Measurements from ENCODE around the gene FAM24B. TPM values are rescaled to one million over a fixed set of nuclear protein-coding genes. Genes with fewer than 3 reads are reported as not detected.

FAM24B gene
- total and polyA plus RNA-seq, 7 experiments from 2014 or later, result 5.0 to 13.5 (median 10.4) TPM

GRCh38 chr10:122829454-122829853 is 49.9 kb downstream of the FAM24B start:
- intact Hi-C loops (cut with micrococcal nuclease), result no loop called here
- POLR2A ChIA-PET, result no interaction called here
- Histone ChIP-seq H3K36me3 (ENCODE audit: control insufficient read depth in 2 of 3, insufficient read depth in 3 of 3, low read length in 3 of 3) (peaks cover 0 to 4% (median 0%) of the 10 kb centered on the region in 3 experiments), H3K27ac (ENCODE audit: low read depth, low read length) (no peak overlapping the region), H3K4me1 (ENCODE audit: control insufficient read depth in 2 of 2, insufficient read depth in 2 of 2, low read length in 2 of 2) (no peaks in the 10 kb centered on the region), H3K9me3 (ENCODE audit: control insufficient read depth in 2 of 3, low read length in 3 of 3) (no peaks in the 10 kb centered on the region), H3K27me3 (ENCODE audit: control insufficient read depth in 2 of 2, insufficient read depth in 2 of 2, low read length in 2 of 2) (no peaks in the 10 kb centered on the region), H3K4me3 (ENCODE audit: low read length) (no peak overlapping the region)
- CTCF ChIA-PET, result no interaction called here
- Mint-ChIP-seq H3K27me3 (peaks cover 4 to 15% (median 7%) of the 10 kb centered on the region in 5 donors), H3K4me3 (no peak overlapping the region), H3K9me3 (peaks cover 0 to 3% (median 0%) of the 10 kb centered on the region in 11 donors), H3K4me1 (no peaks in the 10 kb centered on the region), H3K36me3 (peaks cover 7 to 27% (median 19%) of the 10 kb centered on the region in 5 donors), H3K27ac (no peak overlapping the region)
- DNase-seq (no peak), ATAC-seq (no peak)

DNA sequence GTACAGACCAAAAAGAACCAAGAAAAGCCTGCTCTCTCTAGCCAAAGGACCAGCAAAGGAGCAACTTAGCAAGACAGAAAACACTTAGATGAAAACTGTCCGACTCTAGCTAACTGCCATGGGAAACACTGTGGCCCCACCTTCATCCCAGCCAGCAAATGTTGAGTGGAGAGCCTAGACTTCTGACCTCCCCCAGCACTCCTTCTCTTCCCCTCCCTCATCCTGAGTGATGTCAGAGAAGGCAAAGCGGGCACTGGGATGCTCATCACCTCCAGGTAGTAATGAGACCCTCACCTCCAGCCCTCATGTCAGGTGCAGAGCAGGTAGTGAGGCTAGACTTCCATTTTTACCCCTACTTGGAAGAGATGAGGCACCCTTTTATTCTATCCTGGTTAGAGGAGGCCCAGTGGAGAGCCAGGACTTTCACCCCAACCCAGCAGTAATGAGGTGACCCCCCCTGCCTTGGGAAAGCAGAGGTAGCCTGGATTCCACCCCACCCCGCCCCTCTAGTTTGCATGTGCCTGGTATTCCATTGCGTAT is 50.6 kb downstream of the FAM24B start:
- no peak overlapping the region for H3K4me3 Mint-ChIP-seq
- no peak overlapping the region for H3K4me3 ChIP-seq (ENCODE audit: low read length)
- H3K36me3 Mint-ChIP-seq, result peaks cover 7 to 23% (median 18%) of the 10 kb centered on the region in 5 donors
- H3K27ac Mint-ChIP-seq, result no peak overlapping the region
- DNase-seq (no peak), ATAC-seq (no peak)
- peaks cover 10 to 21% (median 13%) of the 10 kb centered on the region in 5 donors for H3K27me3 Mint-ChIP-seq
- intact Hi-C loops (cut with micrococcal nuclease), result no loop called here
- POLR2A ChIA-PET, result no interaction called here
- peaks cover 0 to 3% (median 0%) of the 10 kb centered on the region in 11 donors for H3K9me3 Mint-ChIP-seq
- H3K9me3 ChIP-seq (ENCODE audit: control insufficient read depth in 2 of 3, low read length in 3 of 3), result no peaks in the 10 kb centered on the region
- CTCF ChIA-PET, result no interaction called here
- H3K36me3 ChIP-seq (ENCODE audit: control insufficient read depth in 2 of 3, insufficient read depth in 3 of 3, low read length in 3 of 3), result peaks cover 0 to 4% (median 0%) of the 10 kb centered on the region in 3 experiments
- H3K4me1 Mint-ChIP-seq, result no peaks in the 10 kb centered on the region
- no peak overlapping the region for H3K27ac ChIP-seq (ENCODE audit: low read depth, low read length)
- no peaks in the 10 kb centered on the region for H3K4me1 ChIP-seq (ENCODE audit: control insufficient read depth in 2 of 2, insufficient read depth in 2 of 2, low read length in 2 of 2)
- no peaks in the 10 kb centered on the region for H3K27me3 ChIP-seq (ENCODE audit: control insufficient read depth in 2 of 2, insufficient read depth in 2 of 2, low read length in 2 of 2)

DNA sequence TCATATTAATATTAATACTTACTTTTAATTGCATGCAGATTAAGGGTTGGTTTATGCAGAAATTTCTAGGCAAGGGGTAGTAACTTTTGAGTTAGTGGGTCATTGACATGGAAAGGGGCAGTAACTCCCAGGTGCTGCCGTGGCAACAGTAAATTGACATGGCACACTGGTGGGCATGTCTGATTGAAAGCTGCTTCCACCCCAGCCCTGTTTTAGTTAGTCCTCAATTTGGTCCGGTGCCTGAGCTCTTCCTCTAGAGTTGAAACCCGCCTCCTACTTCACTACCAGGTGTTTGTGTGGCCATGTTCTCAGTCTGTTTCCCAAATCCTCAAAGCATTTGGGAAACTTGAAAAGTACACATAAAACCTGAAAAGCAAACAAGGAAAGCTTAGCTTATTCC is 52.1 kb downstream of the FAM24B start:
- Histone ChIP-seq H3K27me3 (ENCODE audit: control insufficient read depth in 2 of 2, insufficient read depth in 2 of 2, low read length in 2 of 2) (no peaks in the 10 kb centered on the region), H3K9me3 (ENCODE audit: control insufficient read depth in 2 of 3, low read length in 3 of 3) (no peaks in the 10 kb centered on the region), H3K36me3 (ENCODE audit: control insufficient read depth in 2 of 3, insufficient read depth in 3 of 3, low read length in 3 of 3) (no peaks in the 10 kb centered on the region), H3K27ac (ENCODE audit: low read depth, low read length) (no peak overlapping the region), H3K4me3 (ENCODE audit: low read length) (no peak overlapping the region), H3K4me1 (ENCODE audit: control insufficient read depth in 2 of 2, insufficient read depth in 2 of 2, low read length in 2 of 2) (no peaks in the 10 kb centered on the region)
- ChIA-PET POLR2A (no interaction called here), CTCF (no interaction called here)
- H3K4me1 Mint-ChIP-seq, result no peaks in the 10 kb centered on the region
- H3K9me3 Mint-ChIP-seq, result peaks cover 0 to 3% (median 0%) of the 10 kb centered on the region in 11 donors
- ATAC-seq, result no peak
- H3K27ac Mint-ChIP-seq, result no peak overlapping the region
- H3K36me3 Mint-ChIP-seq, result peaks cover 4 to 18% (median 12%) of the 10 kb centered on the region in 5 donors
- intact Hi-C loops (cut with micrococcal nuclease), result no loop called here
- H3K4me3 Mint-ChIP-seq, result no peak overlapping the region
- DNase-seq, result no peak
- H3K27me3 Mint-ChIP-seq, result peaks cover 10 to 33% (median 17%) of the 10 kb centered on the region in 5 donors

DNA sequence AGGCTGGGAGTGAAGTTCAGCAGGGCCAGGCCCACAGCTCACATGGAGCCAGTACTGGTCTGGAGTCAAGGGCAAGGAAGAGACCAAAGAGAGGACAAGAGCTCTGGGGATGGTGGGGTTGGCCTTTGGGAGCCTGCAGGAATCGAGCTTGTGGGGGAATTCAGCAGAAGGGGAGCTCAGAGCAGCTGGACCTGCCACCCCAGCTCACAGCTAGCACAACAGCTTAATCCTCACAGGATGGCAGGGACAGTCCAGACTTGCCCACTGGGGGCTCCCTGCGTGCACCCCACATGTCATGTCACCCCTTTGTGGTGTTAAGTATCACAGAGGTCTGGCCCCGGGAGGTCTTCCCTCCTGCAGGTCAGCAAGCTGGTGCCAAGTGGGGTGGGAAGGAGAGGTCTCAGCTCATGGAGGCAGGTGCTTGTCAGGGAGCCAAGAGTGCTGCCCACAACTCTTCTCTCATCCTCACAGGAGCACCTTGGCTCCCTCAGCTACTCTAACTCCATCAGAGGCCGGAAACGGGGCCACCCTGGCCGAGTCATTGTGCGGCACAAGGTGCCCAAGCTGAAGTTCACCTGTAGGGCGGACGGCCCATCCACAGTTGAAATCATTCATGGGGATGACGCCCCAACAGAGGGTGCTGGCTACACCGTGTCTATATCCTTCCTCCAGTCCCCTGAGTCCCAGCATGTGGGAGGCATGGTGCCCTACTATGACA is 56.2 kb downstream of the FAM24B start:
- DNase-seq (no peak), ATAC-seq (no peak)
- Histone ChIP-seq H3K4me3 (ENCODE audit: low read length) (no peak overlapping the region), H3K27ac (ENCODE audit: low read depth, low read length) (no peak overlapping the region), H3K4me1 (ENCODE audit: control insufficient read depth in 2 of 2, insufficient read depth in 2 of 2, low read length in 2 of 2) (no peaks in the 10 kb centered on the region), H3K27me3 (ENCODE audit: control insufficient read depth in 2 of 2, insufficient read depth in 2 of 2, low read length in 2 of 2) (no peaks in the 10 kb centered on the region), H3K9me3 (ENCODE audit: control insufficient read depth in 2 of 3, low read length in 3 of 3) (no peaks in the 10 kb centered on the region), H3K36me3 (ENCODE audit: control insufficient read depth in 2 of 3, insufficient read depth in 3 of 3, low read length in 3 of 3) (no peaks in the 10 kb centered on the region)
- CTCF ChIA-PET, result no interaction called here
- intact Hi-C loops (cut with micrococcal nuclease), result no loop called here
- Mint-ChIP-seq H3K27me3 (peaks cover 25 to 68% (median 47%) of the 10 kb centered on the region in 5 donors), H3K27ac (no peak overlapping the region), H3K9me3 (peaks cover 0 to 3% (median 0%) of the 10 kb centered on the region in 11 donors), H3K4me1 (no peaks in the 10 kb centered on the region), H3K36me3 (no peaks in the 10 kb centered on the region), H3K4me3 (no peak overlapping the region)
- POLR2A ChIA-PET, result no interaction called here

GRCh38 chr10:122821808-122822207 is 57.6 kb downstream of the FAM24B start:
- intact Hi-C loops (cut with micrococcal nuclease), result no loop called here
- no peaks in the 10 kb centered on the region for H3K36me3 Mint-ChIP-seq
- no peak overlapping the region for H3K27ac Mint-ChIP-seq
- H3K4me1 ChIP-seq (ENCODE audit: control insufficient read depth in 2 of 2, insufficient read depth in 2 of 2, low read length in 2 of 2), result no peaks in the 10 kb centered on the region
- peaks cover 33 to 76% (median 58%) of the 10 kb centered on the region in 5 donors for H3K27me3 Mint-ChIP-seq
- H3K9me3 Mint-ChIP-seq, result peaks cover 0 to 3% (median 0%) of the 10 kb centered on the region in 11 donors
- no peak for ATAC-seq
- no peaks in the 10 kb centered on the region for H3K27me3 ChIP-seq (ENCODE audit: control insufficient read depth in 2 of 2, insufficient read depth in 2 of 2, low read length in 2 of 2)
- ChIA-PET CTCF (no interaction called here), POLR2A (no interaction called here)
- no peak for DNase-seq
- no peak overlapping the region for H3K27ac ChIP-seq (ENCODE audit: low read depth, low read length)
- no peaks in the 10 kb centered on the region for H3K36me3 ChIP-seq (ENCODE audit: control insufficient read depth in 2 of 3, insufficient read depth in 3 of 3, low read length in 3 of 3)
- no peak overlapping the region for H3K4me3 Mint-ChIP-seq
- no peak overlapping the region for H3K4me3 ChIP-seq (ENCODE audit: low read length)
- no peaks in the 10 kb centered on the region for H3K9me3 ChIP-seq (ENCODE audit: control insufficient read depth in 2 of 3, low read length in 3 of 3)
- H3K4me1 Mint-ChIP-seq, result no peaks in the 10 kb centered on the region

GRCh38 chr10:122815458-122815857 is 63.9 kb downstream of the FAM24B start:
- no peaks in the 10 kb centered on the region for H3K36me3 ChIP-seq (ENCODE audit: control insufficient read depth in 2 of 3, insufficient read depth in 3 of 3, low read length in 3 of 3)
- no peak overlapping the region for H3K27ac Mint-ChIP-seq
- H3K27me3 Mint-ChIP-seq, result peaks cover 23 to 52% (median 42%) of the 10 kb centered on the region in 5 donors
- ATAC-seq, result no peak
- intact Hi-C loops (cut with micrococcal nuclease), result no loop called here
- H3K9me3 Mint-ChIP-seq, result peaks cover 0 to 4% (median 0%) of the 10 kb centered on the region in 11 donors
- no peaks in the 10 kb centered on the region for H3K4me1 Mint-ChIP-seq
- no peaks in the 10 kb centered on the region for H3K4me1 ChIP-seq (ENCODE audit: control insufficient read depth in 2 of 2, insufficient read depth in 2 of 2, low read length in 2 of 2)
- no peak overlapping the region for H3K4me3 Mint-ChIP-seq
- CTCF ChIA-PET, result no interaction called here
- H3K27me3 ChIP-seq (ENCODE audit: control insufficient read depth in 2 of 2, insufficient read depth in 2 of 2, low read length in 2 of 2), result no peaks in the 10 kb centered on the region
- H3K36me3 Mint-ChIP-seq, result no peaks in the 10 kb centered on the region
- H3K4me3 ChIP-seq (ENCODE audit: low read length), result no peak overlapping the region
- no peaks in the 10 kb centered on the region for H3K9me3 ChIP-seq (ENCODE audit: control insufficient read depth in 2 of 3, low read length in 3 of 3)
- no peak for DNase-seq
- H3K27ac ChIP-seq (ENCODE audit: low read depth, low read length), result no peak overlapping the region
- POLR2A ChIA-PET, result no interaction called here

DNA sequence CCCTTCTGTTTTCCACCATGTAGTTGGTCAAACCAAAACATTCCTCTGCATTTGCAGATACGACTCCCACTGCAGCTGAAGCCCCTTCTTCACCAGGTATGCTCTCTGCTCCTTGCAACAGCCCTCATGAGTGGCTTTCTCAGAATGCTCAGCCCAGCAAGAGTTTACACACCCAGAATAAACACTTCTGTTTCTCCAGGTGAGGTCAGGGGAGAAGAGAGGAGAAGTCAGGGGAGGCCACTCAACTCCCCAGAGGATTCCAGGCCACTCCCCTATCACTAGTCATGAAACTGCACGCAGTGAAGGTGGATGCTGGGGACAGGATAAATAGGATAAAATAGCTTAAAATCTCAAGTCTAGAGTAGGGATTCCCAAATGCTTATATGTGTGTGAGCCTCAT is 64.9 kb downstream of the FAM24B start:
- Histone ChIP-seq H3K27me3 (ENCODE audit: control insufficient read depth in 2 of 2, insufficient read depth in 2 of 2, low read length in 2 of 2) (no peaks in the 10 kb centered on the region), H3K27ac (ENCODE audit: low read depth, low read length) (no peak overlapping the region), H3K4me1 (ENCODE audit: control insufficient read depth in 2 of 2, insufficient read depth in 2 of 2, low read length in 2 of 2) (no peaks in the 10 kb centered on the region), H3K36me3 (ENCODE audit: control insufficient read depth in 2 of 3, insufficient read depth in 3 of 3, low read length in 3 of 3) (no peaks in the 10 kb centered on the region), H3K4me3 (ENCODE audit: low read length) (no peak overlapping the region), H3K9me3 (ENCODE audit: control insufficient read depth in 2 of 3, low read length in 3 of 3) (no peaks in the 10 kb centered on the region)
- ATAC-seq (no peak), DNase-seq (no peak)
- intact Hi-C loops (cut with micrococcal nuclease), result no loop called here
- ChIA-PET POLR2A (no interaction called here), CTCF (no interaction called here)
- no peaks in the 10 kb centered on the region for H3K36me3 Mint-ChIP-seq
- no peaks in the 10 kb centered on the region for H3K4me1 Mint-ChIP-seq
- peaks cover 20 to 43% (median 39%) of the 10 kb centered on the region in 5 donors for H3K27me3 Mint-ChIP-seq
- peak overlapping the region in 1 of 9 donors; percentile 1 for H3K27ac Mint-ChIP-seq
- peaks cover 0 to 4% (median 0%) of the 10 kb centered on the region in 11 donors for H3K9me3 Mint-ChIP-seq
- H3K4me3 Mint-ChIP-seq, result no peak overlapping the region
